Neural cell (in vitro differentiated cells): ENCODE measurements around the gene WDR93. TPM values are rescaled to one million over a fixed set of nuclear protein-coding genes. Genes with fewer than 3 reads are reported as not detected.

Experiments
- H2AFZ ChIP-seq: fragments of 200-600, 300-800 bp; sonication (generic), shearing (Covaris generic); 2 replicates; pipeline ENCODE4 v1.6.0; 2014; ENCODE audit warnings: low read depth, mild to moderate bottlenecking, antibody characterized with exemption, low read length, moderate library complexity
- H3F3A ChIP-seq: fragments of 200-600 bp; shearing (Covaris generic); 2 replicates; pipeline ENCODE4 v1.6.1; 2016; ENCODE audit warnings: mild to moderate bottlenecking, moderate library complexity, mixed read lengths, antibody characterized with exemption, low read length; ENCODE audit not compliant: insufficient read depth, poor library complexity, severe bottlenecking
- H3K27ac ChIP-seq: fragments of 200-600, 300-800 bp; sonication (generic), shearing (Covaris generic); 2 replicates; pipeline ENCODE4 v1.5.1; 2014; ENCODE audit warnings: mild to moderate bottlenecking, low read length, moderate library complexity
- H3K27me3 ChIP-seq: fragments of 300-800, 200-600 bp; sonication (generic), shearing (Covaris generic); 2 replicates; pipeline ENCODE4 v1.6.0; 2014; ENCODE audit warnings: mild to moderate bottlenecking, low read depth, low read length, moderate library complexity; ENCODE audit not compliant: insufficient read depth
- H3K36me3 ChIP-seq: fragments of 300-800, 200-600 bp; sonication (generic), shearing (Covaris generic); 2 replicates; pipeline ENCODE4 v1.5.1; 2014; ENCODE audit warnings: mild to moderate bottlenecking, antibody characterized with exemption, low read length, moderate library complexity; ENCODE audit not compliant: insufficient read depth
- H3K4me2 ChIP-seq: fragments of 300-800, 200-600 bp; sonication (generic), shearing (Covaris generic); 2 replicates; pipeline ENCODE4 v1.6.0; 2014; ENCODE audit warnings: mild to moderate bottlenecking, low read length
- H3K4me3 ChIP-seq: fragments of 300-800, 200-600 bp; sonication (generic), shearing (Covaris generic); 2 replicates; pipeline ENCODE4 v1.5.1; 2014; ENCODE audit warnings: mild to moderate bottlenecking, low read length, moderate library complexity
- H3K79me2 ChIP-seq: fragments of 200-600 bp; shearing (Covaris generic); replicated peaks from 2 replicates; pipeline ENCODE4 v1.6.0; 2014; ENCODE audit warnings: mild to moderate bottlenecking, low read length, moderate library complexity; ENCODE audit not compliant: insufficient read depth
- H3K9ac ChIP-seq: fragments of 300-800, 200-600 bp; sonication (generic), shearing (Covaris generic); 2 replicates; pipeline ENCODE4 v1.6.1; 2016; ENCODE audit warnings: mild to moderate bottlenecking, low read length, mixed read lengths
- H3K9me2 ChIP-seq: fragments of 200-600 bp; shearing (Covaris generic); 2 replicates; pipeline ENCODE4 v1.6.1; 2016; ENCODE audit warnings: mild to moderate bottlenecking, low read length, mixed read lengths; ENCODE audit not compliant: insufficient read depth
- H3K9me3 ChIP-seq: fragments of 200-600, 300-800 bp; sonication (generic), shearing (Covaris generic); 2 replicates; pipeline ENCODE4 v1.6.1; 2016; ENCODE audit warnings: mild to moderate bottlenecking, mixed run types, low read length, moderate library complexity, mixed read lengths
- H4K20me1 ChIP-seq: fragments of 200-600 bp; shearing (Covaris generic); 2 replicates; pipeline ENCODE4 v1.6.1; 2016; ENCODE audit warnings: mild to moderate bottlenecking, mixed run types; ENCODE audit not compliant: insufficient read depth
- EP300 ChIP-seq: fragments of 450-650 bp; conservative IDR thresholded peaks from 2 replicates; pipeline ENCODE4 v1.6.1; 2014; ENCODE audit warnings: antibody characterized with exemption, mild to moderate bottlenecking, moderate library complexity; ENCODE audit not compliant: poor library complexity, severe bottlenecking
- EZH2 ChIP-seq: fragments of 200-600, 300-800 bp; shearing (Covaris generic), sonication (generic); IDR thresholded peaks from 2 replicates; pipeline ENCODE4 v1.6.1; 2014; ENCODE audit warnings: antibody characterized with exemption, low read length, borderline replicate concordance, mild to moderate bottlenecking; ENCODE audit not compliant: insufficient read depth, poor library complexity, severe bottlenecking
- MXI1 ChIP-seq: fragments of 450-650 bp; conservative IDR thresholded peaks from 2 replicates; pipeline ENCODE4 v1.6.1; 2014; ENCODE audit warnings: antibody characterized with exemption, mild to moderate bottlenecking; ENCODE audit not compliant: poor library complexity, severe bottlenecking
- POLR2AphosphoS5 ChIP-seq: IDR thresholded peaks from 2 replicates; pipeline ENCODE4 v1.6.1; 2012
- RAD21 ChIP-seq: fragments of 450-650 bp; conservative IDR thresholded peaks from 2 replicates; pipeline ENCODE4 v1.6.1; 2014; ENCODE audit warnings: antibody characterized with exemption, mild to moderate bottlenecking, moderate library complexity
- SMC3 ChIP-seq: fragments of 450-650 bp; conservative IDR thresholded peaks from 2 replicates; pipeline ENCODE4 v1.6.1; 2014; ENCODE audit warnings: antibody characterized with exemption, mild to moderate bottlenecking, moderate library complexity; ENCODE audit not compliant: poor library complexity
- TAF1 ChIP-seq: IDR thresholded peaks from 2 replicates; pipeline ENCODE4 v1.6.1; 2012; ENCODE audit warnings: low read depth
- polyA plus RNA-seq: library from polyadenylated mRNA; depleted of rRNA; stranded (reverse); fragments of >200 nt; gene quantifications from 2 replicates; pipeline ENCODE4 v1.2.3, GENCODE V29; 2014
- TF ChIP-seq, protein P1 (sequence below): IDR thresholded peaks from 2 replicates; pipeline ENCODE4 v1.6.1; 2012; ENCODE audit warnings: borderline replicate concordance
- TF ChIP-seq, protein P2 (sequence below): fragments of 450-650 bp; IDR thresholded peaks from 2 replicates; pipeline ENCODE4 v1.5.1; 2014; ENCODE audit warnings: antibody characterized with exemption, mild to moderate bottlenecking, moderate library complexity; ENCODE audit not compliant: poor library complexity, severe bottlenecking

Gene WDR93
- polyA plus RNA-seq, 1 donor from 2014 or later: 0.41 TPM

DNA sequence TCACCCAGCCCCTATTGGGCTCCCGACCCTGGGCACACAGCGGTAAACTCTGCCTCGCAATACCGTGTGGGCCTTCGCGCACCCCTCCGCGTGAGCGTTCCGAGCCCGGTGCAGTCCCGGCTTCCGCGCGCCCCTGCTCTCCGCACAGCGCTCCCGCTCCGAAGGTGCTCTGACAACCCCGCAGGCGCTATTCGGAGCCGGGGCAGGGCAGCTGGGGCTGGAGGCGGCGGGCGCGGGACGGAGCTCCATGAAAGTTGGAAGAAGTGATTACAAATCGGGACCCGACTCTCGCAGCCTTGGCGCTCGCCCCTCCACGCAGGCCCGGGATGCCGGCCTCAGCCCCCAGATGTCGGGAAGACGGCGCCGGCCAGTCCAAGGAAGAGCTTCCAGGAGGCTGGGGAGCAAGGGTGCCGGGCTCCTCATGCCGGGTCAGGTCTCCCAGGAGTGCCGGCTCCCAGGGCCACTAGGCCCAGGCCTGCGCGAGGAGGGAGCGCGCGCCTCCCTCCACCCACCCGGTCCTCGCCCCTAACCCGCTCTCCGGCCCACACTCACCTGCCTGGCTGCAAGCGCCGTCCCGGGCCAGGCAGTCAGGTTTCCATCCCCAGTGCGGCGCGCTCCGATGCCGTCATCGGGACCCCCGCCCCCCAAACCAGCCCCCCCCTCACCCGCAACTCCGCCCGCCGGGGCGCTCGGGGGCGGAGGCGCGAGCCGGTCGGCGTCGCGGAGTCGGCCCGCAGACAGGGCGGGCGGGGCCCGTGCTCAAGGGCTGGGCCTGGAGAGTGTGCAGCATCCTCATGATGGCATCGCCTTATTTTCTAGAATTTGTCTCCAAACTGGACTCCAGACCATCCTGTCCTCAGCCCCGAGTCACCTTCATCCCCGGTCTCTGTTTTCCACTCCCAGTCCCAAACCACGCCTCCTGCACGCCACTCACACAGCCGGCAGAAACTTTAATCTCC lies 35.5 kb upstream of the WDR93 start, which contains the start of gene KIF7:
TSS of gene KIF7 (minus strand) at position 621 of the 959 bp plus-strand sequence. CDS start 2,537 bp downstream, outside the sequence.
- Histone ChIP-seq H3K4me2 (peak within 1 kb of the TSS; percentile 84), H3K27ac (no peak within 1 kb of the TSS), H3K9me2 (no peaks in the 10 kb centered on the region), H3K9ac (peak within 1 kb of the TSS; percentile 68), H3K9me3 (no peaks in the 10 kb centered on the region), H4K20me1 (no peaks in the 10 kb centered on the region), H2AFZ (peak within 1 kb of the TSS; percentile 69), H3K79me2 (no peaks in the 10 kb centered on the region), H3K4me3 (peak within 1 kb of the TSS; percentile 95), H3K27me3 (no peaks in the 10 kb centered on the region), H3K36me3 (no peaks in the 10 kb centered on the region), H3F3A (no peaks in the 10 kb centered on the region)
- TF ChIP-seq EZH2 (no peak), POLR2AphosphoS5 (peak; percentile 60), MXI1 (peak; percentile 59)

GRCh38 chr15:89656116-89656815 lies 34.3 kb upstream of the WDR93 start:
- Histone ChIP-seq H3K36me3 (no peaks in the 10 kb centered on the region), H2AFZ (no peak overlapping the region), H3K27ac (no peak overlapping the region), H3K9me2 (no peaks in the 10 kb centered on the region), H4K20me1 (no peaks in the 10 kb centered on the region), H3K9me3 (no peaks in the 10 kb centered on the region), H3K9ac (no peak overlapping the region), H3K4me2 (no peak overlapping the region), H3K4me3 (no peak overlapping the region), H3K79me2 (no peaks in the 10 kb centered on the region), H3K27me3 (no peaks in the 10 kb centered on the region), H3F3A (no peaks in the 10 kb centered on the region)
- no peak for TF ChIP-seq POLR2AphosphoS5
- no peak for TF ChIP-seq SMC3
- TF ChIP-seq RAD21: no peak
- TF ChIP-seq, protein P1, sequence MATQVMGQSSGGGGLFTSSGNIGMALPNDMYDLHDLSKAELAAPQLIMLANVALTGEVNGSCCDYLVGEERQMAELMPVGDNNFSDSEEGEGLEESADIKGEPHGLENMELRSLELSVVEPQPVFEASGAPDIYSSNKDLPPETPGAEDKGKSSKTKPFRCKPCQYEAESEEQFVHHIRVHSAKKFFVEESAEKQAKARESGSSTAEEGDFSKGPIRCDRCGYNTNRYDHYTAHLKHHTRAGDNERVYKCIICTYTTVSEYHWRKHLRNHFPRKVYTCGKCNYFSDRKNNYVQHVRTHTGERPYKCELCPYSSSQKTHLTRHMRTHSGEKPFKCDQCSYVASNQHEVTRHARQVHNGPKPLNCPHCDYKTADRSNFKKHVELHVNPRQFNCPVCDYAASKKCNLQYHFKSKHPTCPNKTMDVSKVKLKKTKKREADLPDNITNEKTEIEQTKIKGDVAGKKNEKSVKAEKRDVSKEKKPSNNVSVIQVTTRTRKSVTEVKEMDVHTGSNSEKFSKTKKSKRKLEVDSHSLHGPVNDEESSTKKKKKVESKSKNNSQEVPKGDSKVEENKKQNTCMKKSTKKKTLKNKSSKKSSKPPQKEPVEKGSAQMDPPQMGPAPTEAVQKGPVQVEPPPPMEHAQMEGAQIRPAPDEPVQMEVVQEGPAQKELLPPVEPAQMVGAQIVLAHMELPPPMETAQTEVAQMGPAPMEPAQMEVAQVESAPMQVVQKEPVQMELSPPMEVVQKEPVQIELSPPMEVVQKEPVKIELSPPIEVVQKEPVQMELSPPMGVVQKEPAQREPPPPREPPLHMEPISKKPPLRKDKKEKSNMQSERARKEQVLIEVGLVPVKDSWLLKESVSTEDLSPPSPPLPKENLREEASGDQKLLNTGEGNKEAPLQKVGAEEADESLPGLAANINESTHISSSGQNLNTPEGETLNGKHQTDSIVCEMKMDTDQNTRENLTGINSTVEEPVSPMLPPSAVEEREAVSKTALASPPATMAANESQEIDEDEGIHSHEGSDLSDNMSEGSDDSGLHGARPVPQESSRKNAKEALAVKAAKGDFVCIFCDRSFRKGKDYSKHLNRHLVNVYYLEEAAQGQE: no peak
- no peak for TF ChIP-seq TAF1
- no peak for TF ChIP-seq MXI1
- no peak for TF ChIP-seq EP300
- no peak for TF ChIP-seq EZH2
- TF ChIP-seq, protein P2, sequence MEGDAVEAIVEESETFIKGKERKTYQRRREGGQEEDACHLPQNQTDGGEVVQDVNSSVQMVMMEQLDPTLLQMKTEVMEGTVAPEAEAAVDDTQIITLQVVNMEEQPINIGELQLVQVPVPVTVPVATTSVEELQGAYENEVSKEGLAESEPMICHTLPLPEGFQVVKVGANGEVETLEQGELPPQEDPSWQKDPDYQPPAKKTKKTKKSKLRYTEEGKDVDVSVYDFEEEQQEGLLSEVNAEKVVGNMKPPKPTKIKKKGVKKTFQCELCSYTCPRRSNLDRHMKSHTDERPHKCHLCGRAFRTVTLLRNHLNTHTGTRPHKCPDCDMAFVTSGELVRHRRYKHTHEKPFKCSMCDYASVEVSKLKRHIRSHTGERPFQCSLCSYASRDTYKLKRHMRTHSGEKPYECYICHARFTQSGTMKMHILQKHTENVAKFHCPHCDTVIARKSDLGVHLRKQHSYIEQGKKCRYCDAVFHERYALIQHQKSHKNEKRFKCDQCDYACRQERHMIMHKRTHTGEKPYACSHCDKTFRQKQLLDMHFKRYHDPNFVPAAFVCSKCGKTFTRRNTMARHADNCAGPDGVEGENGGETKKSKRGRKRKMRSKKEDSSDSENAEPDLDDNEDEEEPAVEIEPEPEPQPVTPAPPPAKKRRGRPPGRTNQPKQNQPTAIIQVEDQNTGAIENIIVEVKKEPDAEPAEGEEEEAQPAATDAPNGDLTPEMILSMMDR: no peak
